Stimulated activated CD8-positive, alpha-beta memory T cell treated with anti-CD3 and anti-CD28 coated beads, Interleukin-7, amount 100 ng/mL, for 4 hours (primary cell): ENCODE data around the gene LITAFD.
"Not testable (repeated sequence)": the region's sequence is repeated elsewhere in the genome, so short reads cannot be mapped to it uniquely, and the experiment has no call there.

ENCODE experiments used
- DNase-seq, 2 donors: peaks; one replicate each; pipeline ENCODE4 v3.0.0-alpha.2; 2020; ENCODE audit warnings: low read depth in 2 of 2

The LITAFD gene

DNA sequence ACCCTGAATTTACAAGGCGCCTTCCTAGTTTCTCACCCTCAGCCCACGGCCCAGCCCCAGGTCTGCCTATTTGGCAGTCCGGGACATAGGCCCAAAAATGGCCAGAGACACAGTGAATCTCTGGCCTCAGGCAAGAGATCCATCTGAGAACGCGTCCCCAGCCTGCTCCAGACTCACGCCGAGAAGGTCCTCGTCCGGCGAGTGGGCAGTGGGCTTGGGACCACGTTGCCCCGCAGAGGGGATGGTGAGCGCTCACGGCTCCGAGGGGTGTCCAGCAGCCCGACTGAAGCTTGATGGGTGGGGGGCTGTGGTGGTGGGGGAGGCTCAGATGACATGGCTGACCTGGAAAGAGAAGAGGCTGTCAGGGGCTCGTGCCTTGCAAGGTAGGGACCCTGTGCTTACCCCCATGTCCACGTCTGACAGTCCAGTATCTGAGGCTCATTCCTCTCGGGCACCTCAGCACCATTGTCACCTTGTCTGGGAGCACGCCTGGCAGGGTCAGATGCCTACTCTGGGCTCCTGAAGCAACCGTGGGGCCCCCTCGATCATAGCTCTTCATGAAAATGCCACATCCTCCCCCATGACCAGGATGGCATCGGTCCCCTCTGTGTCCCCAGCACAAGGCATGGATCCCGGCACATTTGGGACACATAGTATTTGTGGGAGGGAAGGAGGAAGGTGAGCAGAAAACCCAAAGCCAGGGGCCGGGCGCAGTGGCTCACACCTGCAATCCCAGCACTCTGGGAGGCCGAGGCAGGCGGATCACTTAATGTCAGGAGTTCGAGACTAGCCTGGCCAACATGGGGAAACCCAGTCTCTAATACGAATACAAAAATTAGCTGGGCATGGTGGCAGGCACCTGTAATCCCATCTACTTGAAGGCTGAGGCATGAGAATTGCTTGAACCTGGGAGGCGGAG, 22.9 kb upstream of the LITAFD start:
- DNase-seq = no peak

- no peak for DNase-seq
Observed at GRCh38 chr16:8859913-8860881, 22.0 kb upstream of the LITAFD start.

GRCh38 chr16:8861563-8862308, 20.4 kb upstream of the LITAFD start:
- DNase-seq = no peak

- DNase-seq = no peak
Observed at GRCh38 chr16:8862309-8863130, 19.6 kb upstream of the LITAFD start.

DNA sequence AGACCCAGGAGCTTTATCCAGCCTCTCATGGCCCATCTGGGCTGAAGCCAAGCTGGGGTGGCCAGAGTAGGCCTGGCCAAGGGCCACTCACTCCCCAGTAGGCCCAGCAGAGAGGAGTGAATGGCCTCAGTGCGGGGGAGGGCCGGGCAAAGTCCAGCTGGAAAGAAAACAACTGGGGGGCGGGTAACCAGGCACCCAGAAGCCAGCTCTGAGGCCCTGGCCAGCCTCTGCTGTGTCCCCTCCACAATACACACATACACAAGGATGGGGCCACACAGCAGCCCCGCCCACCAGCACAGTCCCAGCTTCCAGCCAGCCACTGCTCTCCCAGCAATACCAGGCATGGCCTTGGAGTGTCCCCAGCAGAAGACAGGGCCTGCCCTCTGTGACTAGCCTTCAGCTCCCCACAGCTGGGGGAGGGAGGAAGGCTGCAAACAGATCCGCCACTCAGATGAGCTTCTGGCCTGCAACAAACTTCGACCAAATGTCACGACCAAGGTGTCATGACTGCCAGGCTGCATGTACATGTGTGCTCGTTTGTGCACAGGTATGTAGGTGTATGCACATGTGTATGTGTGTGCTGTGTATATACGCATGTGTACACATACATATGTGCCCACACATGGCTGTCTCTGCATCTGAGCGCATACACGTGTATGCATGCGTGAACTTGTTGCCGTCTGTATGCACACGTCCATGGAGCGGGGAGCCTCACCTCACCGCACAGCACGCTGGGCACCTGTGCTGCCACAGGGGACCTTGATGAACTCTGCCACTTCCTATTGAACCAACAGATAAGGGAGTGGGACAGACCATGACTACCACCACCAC, 18.3 kb upstream of the LITAFD start:
- no peak for DNase-seq

- DNase-seq = no peak
Observed at GRCh38 chr16:8864480-8865110, 17.6 kb upstream of the LITAFD start.

DNA sequence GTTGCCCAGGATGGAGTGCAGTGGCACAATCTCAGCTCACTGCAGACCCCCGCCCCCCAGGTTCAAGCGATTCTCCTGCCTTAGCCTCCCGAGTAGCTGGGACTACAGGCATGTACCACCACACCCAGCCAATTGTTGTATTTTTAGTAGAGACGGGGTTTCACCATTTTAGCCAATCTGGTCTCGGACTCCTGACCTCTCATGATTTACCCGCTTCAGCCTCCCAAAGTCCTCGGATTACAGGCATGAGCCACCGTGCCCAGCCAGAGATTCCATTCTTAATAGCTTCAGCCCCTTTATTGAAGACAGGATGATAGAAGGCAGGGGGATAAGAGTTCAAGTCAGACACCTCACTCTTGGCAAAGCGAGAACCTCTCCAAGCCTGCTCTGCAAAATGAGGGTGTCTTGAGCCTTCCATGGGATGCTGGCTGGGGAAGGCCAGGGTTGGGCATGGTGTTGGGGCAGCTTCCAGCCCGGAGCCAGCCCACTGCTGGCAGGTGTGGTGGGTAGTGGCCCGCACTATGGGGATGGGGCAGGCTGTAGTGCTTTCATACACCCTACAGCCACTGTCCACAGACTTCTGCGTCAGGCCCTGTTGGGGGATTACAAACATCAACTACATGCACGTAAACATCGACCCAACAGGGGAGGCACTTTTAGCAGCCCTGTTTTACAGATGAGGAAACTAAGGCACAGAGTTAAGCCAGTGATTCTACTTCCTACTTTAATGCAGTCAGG, 16.8 kb upstream of the LITAFD start:
- DNase-seq = no peak

GRCh38 chr16:8866118-8866883, 15.8 kb upstream of the LITAFD start:
- DNase-seq = no peak

DNA sequence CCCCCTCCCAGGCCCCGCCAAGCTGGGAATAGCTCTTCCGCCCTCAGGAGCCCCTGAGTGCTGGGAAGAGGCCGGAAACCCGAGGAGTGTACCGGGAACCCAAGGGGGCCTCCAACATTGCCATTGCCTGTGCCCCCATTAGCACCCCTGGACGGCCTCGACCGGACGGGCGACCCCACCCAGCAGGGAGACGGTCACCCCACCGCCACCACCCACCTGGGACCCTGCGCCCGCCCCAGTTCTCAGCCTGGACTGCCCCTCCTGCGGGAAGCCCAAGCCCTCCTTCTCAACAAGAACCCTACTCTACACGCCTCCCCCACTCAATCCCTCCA, 15.3 kb upstream of the LITAFD start:
- no peak for DNase-seq

GRCh38 chr16:8867216-8867931, 14.8 kb upstream of the LITAFD start:
- DNase-seq = no peak

- no peak for DNase-seq
Observed at GRCh38 chr16:8867932-8868415, 14.2 kb upstream of the LITAFD start.

DNA sequence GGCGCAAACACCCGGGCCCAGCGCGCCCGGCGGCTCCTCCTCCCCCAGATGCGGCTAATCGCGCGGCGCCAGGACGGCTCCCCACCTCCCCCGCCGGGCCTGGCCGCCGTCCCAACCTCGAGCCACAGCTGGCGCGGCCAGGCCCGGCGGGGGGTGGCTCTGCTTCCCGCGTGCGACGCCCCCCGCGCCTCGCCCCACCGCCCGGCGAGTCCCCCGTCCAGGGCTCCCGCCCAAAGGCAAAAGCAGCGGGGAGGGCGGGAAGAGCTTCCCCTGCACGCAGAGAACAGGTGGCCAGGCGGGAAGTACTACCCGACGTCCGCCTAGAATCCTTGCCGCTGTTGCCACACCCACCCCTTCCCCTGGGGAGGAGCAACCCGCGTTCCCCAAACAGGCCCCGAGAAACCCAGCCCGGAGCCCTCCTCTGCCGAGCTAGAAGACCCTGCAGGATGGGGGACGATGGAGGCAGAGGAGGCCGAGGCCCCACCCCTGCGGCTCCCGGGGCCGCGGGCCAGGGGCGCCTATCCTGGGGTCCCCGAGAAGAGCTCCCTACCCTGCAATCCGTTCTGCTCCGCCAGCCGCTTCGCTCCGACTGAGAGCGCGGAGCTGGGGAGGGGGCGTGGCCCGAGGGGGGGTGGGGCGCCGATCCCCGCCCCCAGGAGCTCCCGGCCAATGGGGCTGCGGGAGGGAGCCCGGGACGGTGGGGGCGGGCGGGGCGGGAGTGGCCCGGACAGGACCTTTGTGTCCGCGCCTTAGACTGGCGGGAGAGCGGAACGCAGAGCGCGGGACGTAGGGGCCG, 13.5 kb upstream of the LITAFD start, which contains the start of gene CARHSP1:
TSS of gene CARHSP1 (minus strand) at position 591 of the 796 bp plus-strand sequence. CDS start 9,678 bp downstream, outside the sequence.
- DNase-seq = peak; percentile 44 to 81

- peak in 1 of 2 donors; percentile 29 for DNase-seq
Observed at GRCh38 chr16:8869212-8869987, 12.8 kb upstream of the LITAFD start.

DNA sequence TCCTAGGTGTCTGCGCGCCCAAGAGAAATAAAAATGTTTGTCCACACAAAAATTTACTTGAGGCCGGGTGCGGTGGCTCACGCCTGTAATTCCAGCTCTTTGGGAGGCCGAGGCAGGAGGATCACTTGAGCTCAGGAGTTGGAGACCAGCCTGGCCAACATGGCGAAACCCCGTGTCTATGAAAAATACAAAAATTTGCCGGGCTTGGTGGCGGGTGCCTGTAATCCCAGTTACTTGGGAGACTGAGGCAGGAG, 12.2 kb upstream of the LITAFD start:
- not testable (repeated sequence) for DNase-seq

- DNase-seq = no peak
Observed at GRCh38 chr16:8872071-8872470, 10.1 kb upstream of the LITAFD start.
